ENCODE data around the gene TGFBR3L. TPM values are rescaled to one million over a fixed set of nuclear protein-coding genes. Genes with fewer than 3 reads are reported as not detected.

The TGFBR3L gene
- total and polyA plus RNA-seq, 2 donors (not counting 3 experiments of a cell fraction or from before 2014, with no cell fraction given), result 0.35 TPM; not detected in 1

GRCh38 chr19:7919610-7920518 is 5.2 kb downstream of the TGFBR3L start, which contains the start of gene SNAPC2:
Gene SNAPC2 (plus strand): TSS chr19:7920338. CDS start chr19:7920367, 29 bp downstream.
- ChIA-PET CTCF (interaction anchor here (0.6 to 5.1 kb wide), 14 partner anchors 8 to 352 kb away, joined by 3 to 34 read pairs (median 7); partner anchors contain the start of genes MAP2K7 and TIMM44), POLR2A (interaction anchor here (0.5 to 2.1 kb wide), 8 partner anchors 8 to 317 kb away, joined by 3 to 13 read pairs (median 4); partner anchors contain the start of genes MAP2K7 and TIMM44)
- Histone ChIP-seq H3K9me1 (replicated peaks; ENCODE audit: control insufficient read depth, extremely low read depth, insufficient read depth, low read length) (no peaks in the 10 kb centered on the region), H3K27me3 (ENCODE audit: control insufficient read depth in 2 of 2, insufficient read depth in 2 of 2, low read length in 2 of 2) (peaks cover 18 to 31% of the 10 kb centered on the region in 2 experiments), H3K9me3 (replicated peaks; ENCODE audit: control insufficient read depth, insufficient read depth, low read length) (no peaks in the 10 kb centered on the region), H4K20me1 (replicated peaks; ENCODE audit: control insufficient read depth, extremely low read depth, insufficient read depth, low read length) (no peaks in the 10 kb centered on the region), H3K79me2 (ENCODE audit: control insufficient read depth, insufficient read depth, low read length) (no peaks in the 10 kb centered on the region), H3K9ac (replicated peaks; ENCODE audit: extremely low read depth, insufficient read depth, low read length) (peak within 1 kb of the TSS; percentile 24), H3K27ac (ENCODE audit: insufficient read depth, low read depth, low read length) (peak within 1 kb of the TSS; percentile 13), H3K4me3 (replicated peaks in 1 of 3; ENCODE audit: insufficient read depth in 1 of 3, low read depth in 1 of 3, low read length in 3 of 3) (peak within 1 kb of the TSS; percentile 61 to 79 (median 63)), H3K36me3 (ENCODE audit: control insufficient read depth in 2 of 2, extremely low read depth in 1 of 2, insufficient read depth in 2 of 2, low read length in 2 of 2) (peaks cover 0 to 5% of the 10 kb centered on the region in 2 experiments), H3K4me2 (ENCODE audit: insufficient read depth, low read length) (peak within 1 kb of the TSS; percentile 82), H2AFZ (ENCODE audit: low read depth, low read length) (peak within 1 kb of the TSS; percentile 84), H3K4me1 (ENCODE audit: control insufficient read depth, extremely low read depth, insufficient read depth, low read length) (peaks cover 22% of the 10 kb centered on the region)
- intact Hi-C loops (cut with micrococcal nuclease) (loop anchor here (1.0 to 5.0 kb wide), 5 partner anchors 17 to 291 kb away; partner anchors contain the start of genes MAP2K7, PET100, TIMM44 and TRAPPC5), dilution Hi-C loops (cut with MboI; ENCODE audit: extremely low pct_ligation_motif_present, low sequenced_read_pairs) (no loop called here)
- FAIRE-seq (no peak), DNase-seq (ENCODE audit: low read depth, low spot score) (peak; percentile 94)
- TF ChIP-seq POLR2A (IDR thresholded peaks at IDR 0.05; ENCODE audit: low read depth, low read length), result peak; percentile 68
- TF ChIP-seq, protein P1, sequence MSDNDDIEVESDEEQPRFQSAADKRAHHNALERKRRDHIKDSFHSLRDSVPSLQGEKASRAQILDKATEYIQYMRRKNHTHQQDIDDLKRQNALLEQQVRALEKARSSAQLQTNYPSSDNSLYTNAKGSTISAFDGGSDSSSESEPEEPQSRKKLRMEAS (IDR thresholded peaks at IDR 0.05; ENCODE audit: insufficient read depth, insufficient read length), result no peak
- TF ChIP-seq FOS (IDR thresholded peaks at IDR 0.05; ENCODE audit: borderline replicate concordance, insufficient read depth, low read length), result no peak
- TF ChIP-seq POLR2AphosphoS5 (IDR thresholded peaks at IDR 0.05; ENCODE audit: insufficient read depth, low read depth, low read length), result peak; percentile 58
- no TSS peak for BruUV-seq (replicated peaks)
